ENCODE data around the gene SNED1. TPM values are rescaled to one million over a fixed set of nuclear protein-coding genes. Genes with fewer than 3 reads are reported as not detected.

SNED1 gene
- total and polyA plus RNA-seq, 2 experiments from 2014 or later = 1.5 to 2.8 TPM

GRCh38 chr2:241074901-241075540, 76.6 kb downstream of the SNED1 start (continued):
- no peak for TF ChIP-seq NANOG (IDR thresholded peaks at IDR 0.05; ENCODE audit: borderline replicate concordance)
- no peak for TF ChIP-seq ETS1 (IDR thresholded peaks at IDR 0.05)
- TF ChIP-seq ZNF331 (CRISPR knock-in tag; IDR thresholded peaks at IDR 0.05; ENCODE audit: low read depth) = no peak
- no peak for TF ChIP-seq ZNF462 (CRISPR knock-in tag; IDR thresholded peaks at IDR 0.05)

DNA sequence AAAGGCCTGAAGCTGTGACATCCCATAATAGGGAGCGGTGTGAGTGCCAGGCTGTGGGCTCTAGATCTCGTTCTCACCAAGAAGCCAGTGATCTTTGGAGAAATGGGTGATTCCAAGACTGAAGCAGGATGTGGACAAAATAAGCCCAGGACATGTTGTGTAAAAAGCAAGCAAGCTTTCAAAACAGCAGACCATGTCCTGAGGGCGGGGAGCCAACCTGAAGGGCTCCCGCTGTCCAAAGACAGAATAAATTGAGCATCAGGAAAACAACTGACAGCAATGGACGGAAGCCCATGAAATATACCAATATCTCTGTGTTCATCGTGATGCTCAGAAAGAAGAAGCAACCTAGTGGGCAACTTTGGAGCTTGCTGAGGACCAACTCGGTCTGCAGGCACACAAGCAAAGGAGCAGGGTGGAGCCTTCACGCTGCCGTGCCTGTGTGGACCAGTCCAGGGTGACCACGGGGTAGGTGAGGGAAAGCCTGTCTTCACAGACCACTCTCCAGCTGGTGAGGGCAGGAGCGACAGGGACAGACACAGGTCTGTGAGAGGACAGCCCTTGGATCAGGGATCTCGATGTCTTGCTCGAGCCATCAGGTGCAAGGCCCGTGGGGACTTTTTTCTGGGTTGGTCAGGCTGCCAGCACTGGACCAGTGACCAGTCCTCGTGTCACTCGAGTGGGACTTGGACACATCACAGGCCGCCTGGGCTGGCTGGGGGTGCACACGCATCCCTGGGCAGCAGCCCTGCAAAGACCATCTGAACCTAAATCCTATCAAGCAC, 82.2 kb downstream of the SNED1 start:
- H3K4me3 ChIP-seq = no peak overlapping the region
- TF ChIP-seq EZH2phosphoT487 (IDR thresholded peaks at IDR 0.05; ENCODE audit: unreplicated experiment) (no peak), POLR2AphosphoS5 (IDR thresholded peaks at IDR 0.05; ENCODE audit: low read depth) (no peak), JUNB (IDR thresholded peaks at IDR 0.05; ENCODE audit: unreplicated experiment) (no peak), ZNF114 (CRISPR knock-in tag; IDR thresholded peaks at IDR 0.05) (no peak), REST (IDR thresholded peaks at IDR 0.05; ENCODE audit: unreplicated experiment) (no peak)
- TF ChIP-seq, protein P1, sequence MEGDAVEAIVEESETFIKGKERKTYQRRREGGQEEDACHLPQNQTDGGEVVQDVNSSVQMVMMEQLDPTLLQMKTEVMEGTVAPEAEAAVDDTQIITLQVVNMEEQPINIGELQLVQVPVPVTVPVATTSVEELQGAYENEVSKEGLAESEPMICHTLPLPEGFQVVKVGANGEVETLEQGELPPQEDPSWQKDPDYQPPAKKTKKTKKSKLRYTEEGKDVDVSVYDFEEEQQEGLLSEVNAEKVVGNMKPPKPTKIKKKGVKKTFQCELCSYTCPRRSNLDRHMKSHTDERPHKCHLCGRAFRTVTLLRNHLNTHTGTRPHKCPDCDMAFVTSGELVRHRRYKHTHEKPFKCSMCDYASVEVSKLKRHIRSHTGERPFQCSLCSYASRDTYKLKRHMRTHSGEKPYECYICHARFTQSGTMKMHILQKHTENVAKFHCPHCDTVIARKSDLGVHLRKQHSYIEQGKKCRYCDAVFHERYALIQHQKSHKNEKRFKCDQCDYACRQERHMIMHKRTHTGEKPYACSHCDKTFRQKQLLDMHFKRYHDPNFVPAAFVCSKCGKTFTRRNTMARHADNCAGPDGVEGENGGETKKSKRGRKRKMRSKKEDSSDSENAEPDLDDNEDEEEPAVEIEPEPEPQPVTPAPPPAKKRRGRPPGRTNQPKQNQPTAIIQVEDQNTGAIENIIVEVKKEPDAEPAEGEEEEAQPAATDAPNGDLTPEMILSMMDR (conservative IDR thresholded peaks at IDR 0.05; ENCODE audit: low read depth in 2 of 2) = no peak

More for the DNA sequence above, 82.2 kb downstream of the SNED1 start:
- H3K4me2 ChIP-seq = no peak overlapping the region
- no peaks in the 10 kb centered on the region for H3K9me3 Mint-ChIP-seq
- no peak overlapping the region for H3K27ac ChIP-seq (ENCODE audit: low read depth)
- no peak overlapping the region for H2AFZ ChIP-seq
- no peaks in the 10 kb centered on the region for H3K79me2 ChIP-seq (replicated peaks; ENCODE audit: insufficient read depth)
- H3K9me2 ChIP-seq (ENCODE audit: insufficient read depth) = no peaks in the 10 kb centered on the region
- no peaks in the 10 kb centered on the region for H3K4me1 ChIP-seq (ENCODE audit: insufficient read depth)
- peaks cover 8% of the 10 kb centered on the region; the same call in 2 of the 3 replicates for H3K36me3 Mint-ChIP-seq (ENCODE audit: low read depth)
- DNase-seq (ENCODE audit: low spot score) (no peak), ATAC-seq (no peak)
- no peaks in the 10 kb centered on the region for H3F3A ChIP-seq (replicated peaks; ENCODE audit: low read depth)
- no peak overlapping the region for H3K4me3 Mint-ChIP-seq
- H3K4me1 Mint-ChIP-seq = no peaks in the 10 kb centered on the region
- no peaks in the 10 kb centered on the region for H3K27me3 ChIP-seq (ENCODE audit: insufficient read depth)
- H4K20me1 ChIP-seq (replicated peaks; ENCODE audit: insufficient read depth) = no peaks in the 10 kb centered on the region; the same call in 1 of the 2 replicates
- H3K27me3 Mint-ChIP-seq (ENCODE audit: insufficient read depth, low read depth, poor library complexity) = peaks cover 2% of the 10 kb centered on the region
- H3K36me3 ChIP-seq (ENCODE audit: insufficient read depth) = no peaks in the 10 kb centered on the region
- H3K27ac Mint-ChIP-seq = no peak overlapping the region

Measured in GM23338 (cell line).